DND-41 (cell line): ENCODE results near the gene ZNF668.

Experiments used
- ATAC-seq: fragments of 200-7000 bp; cut with Tn5 transposase; 3 replicates; pipeline ENCODE4 v1.9.1; 2021; ENCODE audit warnings: low read depth; ENCODE audit not compliant: insufficient read depth
- DNase-seq: peaks from one replicate; pipeline ENCODE4 v3.0.0-alpha.2; 2020
- H2AFZ ChIP-seq: 2 replicates; pipeline ENCODE4 v1.6.0; 2012; ENCODE audit warnings: low read depth, low read length
- H3K27ac ChIP-seq: 2 replicates; pipeline ENCODE4 v1.5.1; 2012; ENCODE audit warnings: low read length, inconsistent platforms
- H3K27me3 ChIP-seq: fragments of 200-600 bp; sonication (generic); 2 replicates; pipeline ENCODE4 v1.6.0; 2012; ENCODE audit warnings: low read length, mild to moderate bottlenecking, inconsistent platforms; ENCODE audit not compliant: insufficient read depth, poor library complexity
- H3K36me3 ChIP-seq: 2 replicates; pipeline ENCODE4 v1.5.1; 2012; ENCODE audit warnings: low read length, inconsistent platforms; ENCODE audit not compliant: insufficient read depth
- H3K4me1 ChIP-seq: 2 replicates; pipeline ENCODE4 v1.5.1; 2012; ENCODE audit warnings: mild to moderate bottlenecking, low read length; ENCODE audit not compliant: insufficient read depth
- H3K4me2 ChIP-seq: 2 replicates; pipeline ENCODE4 v1.6.0; 2012; ENCODE audit warnings: mild to moderate bottlenecking, moderate library complexity, low read length, inconsistent platforms; ENCODE audit not compliant: insufficient read depth
- H3K4me3 ChIP-seq, 2 experiments: fragments of 200-600 bp in 1 of 2; shearing (Covaris generic) in 1 of 2; 2 replicates each; pipeline ENCODE4 v1.5.1; 2012 to 2016; ENCODE audit warnings: inconsistent platforms in 2 of 2, low read length in 2 of 2, mild to moderate bottlenecking in 2 of 2, low read depth in 1 of 2, moderate library complexity in 1 of 2
- H3K79me2 ChIP-seq: 2 replicates; pipeline ENCODE4 v1.6.0; 2012; ENCODE audit warnings: low read length, inconsistent platforms; ENCODE audit not compliant: insufficient read depth
- H3K9ac ChIP-seq: 2 replicates; pipeline ENCODE4 v1.6.0; 2012; ENCODE audit warnings: low read depth, mild to moderate bottlenecking, inconsistent platforms, low read length, moderate library complexity
- H3K9me3 ChIP-seq: 2 replicates; pipeline ENCODE4 v1.5.1; 2012; ENCODE audit warnings: low read length, moderate library complexity, mild to moderate bottlenecking, inconsistent platforms; ENCODE audit not compliant: insufficient read depth, severe bottlenecking
- H4K20me1 ChIP-seq: 2 replicates; pipeline ENCODE4 v1.6.0; 2012; ENCODE audit warnings: low read length; ENCODE audit not compliant: insufficient read depth
- CTCF ChIP-seq: IDR thresholded peaks from 2 replicates; pipeline ENCODE4 v1.5.1; 2012; ENCODE audit warnings: borderline replicate concordance, low read length, moderate library complexity, mild to moderate bottlenecking; ENCODE audit not compliant: poor library complexity, severe bottlenecking; ENCODE audit errors: extremely low read depth
- EZH2 ChIP-seq: IDR thresholded peaks from 3 replicates; pipeline ENCODE4 v1.6.1; 2012; ENCODE audit warnings: borderline replicate concordance, low read depth, mild to moderate bottlenecking, moderate library complexity, low read length, inconsistent platforms; ENCODE audit not compliant: severe bottlenecking

ZNF668 gene

GRCh38 chr16:31061126-31061812 lies 12.8 kb downstream of the ZNF668 start:
- no peaks in the 10 kb centered on the region; the same call in 1 of the 2 replicates for H3K4me1 ChIP-seq
- no peak overlapping the region for H3K27ac ChIP-seq
- peaks cover 12% of the 10 kb centered on the region for H4K20me1 ChIP-seq
- H3K36me3 ChIP-seq = peaks cover 44% of the 10 kb centered on the region
- no peaks in the 10 kb centered on the region for H3K9me3 ChIP-seq
- peaks cover 22% of the 10 kb centered on the region for H3K79me2 ChIP-seq
- no peak overlapping the region for H3K9ac ChIP-seq
- no peak overlapping the region for H3K4me2 ChIP-seq
- no peak overlapping the region for H2AFZ ChIP-seq
- H3K4me3 ChIP-seq = no peak overlapping the region
- H3K27me3 ChIP-seq = no peaks in the 10 kb centered on the region
- ATAC-seq (no peak), DNase-seq (no peak)
- TF ChIP-seq EZH2 = no peak
- TF ChIP-seq CTCF = no peak

GRCh38 chr16:31055613-31056012 lies 18.4 kb downstream of the ZNF668 start:
- H3K4me3 ChIP-seq = no peak overlapping the region
- H4K20me1 ChIP-seq = no peaks in the 10 kb centered on the region
- DNase-seq (no peak), ATAC-seq (no peak)
- no peak overlapping the region for H3K4me2 ChIP-seq
- H3K4me1 ChIP-seq = no peaks in the 10 kb centered on the region
- H3K9me3 ChIP-seq = no peaks in the 10 kb centered on the region
- no peak overlapping the region for H3K9ac ChIP-seq
- H3K79me2 ChIP-seq = no peaks in the 10 kb centered on the region
- no peaks in the 10 kb centered on the region for H3K27me3 ChIP-seq
- peaks cover 11% of the 10 kb centered on the region for H3K36me3 ChIP-seq
- H2AFZ ChIP-seq = no peak overlapping the region
- no peak overlapping the region; the same call in 1 of the 2 replicates for H3K27ac ChIP-seq
- no peak for TF ChIP-seq EZH2
- no peak for TF ChIP-seq CTCF

- Histone ChIP-seq H3K4me3 (no peak overlapping the region), H3K9ac (no peak overlapping the region), H3K36me3 (no peaks in the 10 kb centered on the region), H2AFZ (no peak overlapping the region), H3K27me3 (no peaks in the 10 kb centered on the region), H3K9me3 (no peaks in the 10 kb centered on the region), H3K79me2 (no peaks in the 10 kb centered on the region), H3K4me1 (no peaks in the 10 kb centered on the region), H4K20me1 (no peaks in the 10 kb centered on the region), H3K4me2 (no peak overlapping the region), H3K27ac (no peak overlapping the region)
- DNase-seq (no peak), ATAC-seq (no peak)
- TF ChIP-seq EZH2 (no peak), CTCF (no peak)
Observed at GRCh38 chr16:31052114-31052513, 21.9 kb downstream of the ZNF668 start.
